Measurements from ENCODE around the gene SNRPA.

SNRPA gene

GRCh38 chr19:40733149-40733548, 17.9 kb upstream of the SNRPA start:
- no peak overlapping the region for H2AFZ ChIP-seq (ENCODE audit: low read length)
- H3K9me3 ChIP-seq (ENCODE audit: insufficient read depth, low read depth, low read length): no peaks in the 10 kb centered on the region
- no peaks in the 10 kb centered on the region for H3K27me3 ChIP-seq (ENCODE audit: insufficient read depth, low read length, poor library complexity, severe bottlenecking)
- no peaks in the 10 kb centered on the region for H3K4me1 ChIP-seq (ENCODE audit: insufficient read depth, low read length, poor library complexity, severe bottlenecking)
- no peaks in the 10 kb centered on the region for H3F3A ChIP-seq (ENCODE audit: low read depth)
- H3K4me2 ChIP-seq (ENCODE audit: low read depth, low read length, poor library complexity, severe bottlenecking): no peak overlapping the region
- no peaks in the 10 kb centered on the region for H3K79me2 ChIP-seq (ENCODE audit: insufficient read depth, low read length)
- H4K20me1 ChIP-seq (ENCODE audit: insufficient read depth, low read length, poor library complexity, severe bottlenecking): no peaks in the 10 kb centered on the region
- no peaks in the 10 kb centered on the region for H3K36me3 ChIP-seq (ENCODE audit: insufficient read depth, low read length)
- TF ChIP-seq CTCF (conservative IDR thresholded peaks at IDR 0.05; ENCODE audit: low read length): no peak
- TF ChIP-seq EZH2phosphoT487 (IDR thresholded peaks at IDR 0.05; ENCODE audit: borderline replicate concordance): no peak
- H3K4me3 ChIP-seq (ENCODE audit: low read length, poor library complexity, severe bottlenecking): no peak overlapping the region
- H3K9ac ChIP-seq (ENCODE audit: low read depth, low read length, poor library complexity, severe bottlenecking): no peak overlapping the region
- no peaks in the 10 kb centered on the region for H3K9me2 ChIP-seq (replicated peaks; ENCODE audit: low read depth, low read length)

GRCh38 chr19:40735013-40735771, 15.8 kb upstream of the SNRPA start:
- Histone ChIP-seq H3K4me2 (ENCODE audit: low read depth, low read length, poor library complexity, severe bottlenecking) (no peak overlapping the region), H3K27me3 (ENCODE audit: insufficient read depth, low read length, poor library complexity, severe bottlenecking) (no peaks in the 10 kb centered on the region), H2AFZ (ENCODE audit: low read length) (no peak overlapping the region), H4K20me1 (ENCODE audit: insufficient read depth, low read length, poor library complexity, severe bottlenecking) (no peaks in the 10 kb centered on the region), H3F3A (ENCODE audit: low read depth) (no peaks in the 10 kb centered on the region), H3K4me1 (ENCODE audit: insufficient read depth, low read length, poor library complexity, severe bottlenecking) (no peaks in the 10 kb centered on the region), H3K9me2 (replicated peaks; ENCODE audit: low read depth, low read length) (no peaks in the 10 kb centered on the region), H3K9ac (ENCODE audit: low read depth, low read length, poor library complexity, severe bottlenecking) (no peak overlapping the region), H3K4me3 (ENCODE audit: low read length, poor library complexity, severe bottlenecking) (no peak overlapping the region), H3K36me3 (ENCODE audit: insufficient read depth, low read length) (no peaks in the 10 kb centered on the region), H3K9me3 (ENCODE audit: insufficient read depth, low read depth, low read length) (no peaks in the 10 kb centered on the region), H3K79me2 (ENCODE audit: insufficient read depth, low read length) (no peaks in the 10 kb centered on the region)
- no peak for TF ChIP-seq CTCF (conservative IDR thresholded peaks at IDR 0.05; ENCODE audit: low read length)
- TF ChIP-seq EZH2phosphoT487 (IDR thresholded peaks at IDR 0.05; ENCODE audit: borderline replicate concordance): no peak

GRCh38 chr19:40736661-40737060, 14.3 kb upstream of the SNRPA start:
- Histone ChIP-seq H3K4me3 (ENCODE audit: low read length, poor library complexity, severe bottlenecking) (no peak overlapping the region), H3K27me3 (ENCODE audit: insufficient read depth, low read length, poor library complexity, severe bottlenecking) (no peaks in the 10 kb centered on the region), H3K4me1 (ENCODE audit: insufficient read depth, low read length, poor library complexity, severe bottlenecking) (no peaks in the 10 kb centered on the region), H3K9ac (ENCODE audit: low read depth, low read length, poor library complexity, severe bottlenecking) (no peak overlapping the region), H3K36me3 (ENCODE audit: insufficient read depth, low read length) (no peaks in the 10 kb centered on the region), H3F3A (ENCODE audit: low read depth) (no peaks in the 10 kb centered on the region), H2AFZ (ENCODE audit: low read length) (no peak overlapping the region), H3K9me3 (ENCODE audit: insufficient read depth, low read depth, low read length) (no peaks in the 10 kb centered on the region), H4K20me1 (ENCODE audit: insufficient read depth, low read length, poor library complexity, severe bottlenecking) (no peaks in the 10 kb centered on the region), H3K79me2 (ENCODE audit: insufficient read depth, low read length) (no peaks in the 10 kb centered on the region), H3K9me2 (replicated peaks; ENCODE audit: low read depth, low read length) (no peaks in the 10 kb centered on the region), H3K4me2 (ENCODE audit: low read depth, low read length, poor library complexity, severe bottlenecking) (no peak overlapping the region)
- TF ChIP-seq CTCF (conservative IDR thresholded peaks at IDR 0.05; ENCODE audit: low read length) (no peak), EZH2phosphoT487 (IDR thresholded peaks at IDR 0.05; ENCODE audit: borderline replicate concordance) (no peak)

Data from Loucy (cell line).